HCEC 1CT (cell line): ENCODE data around the gene LGALS9C.
"Not testable (repeated sequence)": the region's sequence is repeated elsewhere in the genome, so short reads cannot be mapped to it uniquely, and the experiment has no call there.

ENCODE experiments used
- DNase-seq: peaks from one replicate; pipeline ENCODE4 v3.0.0-alpha.2; 2017

Gene LGALS9C

DNA sequence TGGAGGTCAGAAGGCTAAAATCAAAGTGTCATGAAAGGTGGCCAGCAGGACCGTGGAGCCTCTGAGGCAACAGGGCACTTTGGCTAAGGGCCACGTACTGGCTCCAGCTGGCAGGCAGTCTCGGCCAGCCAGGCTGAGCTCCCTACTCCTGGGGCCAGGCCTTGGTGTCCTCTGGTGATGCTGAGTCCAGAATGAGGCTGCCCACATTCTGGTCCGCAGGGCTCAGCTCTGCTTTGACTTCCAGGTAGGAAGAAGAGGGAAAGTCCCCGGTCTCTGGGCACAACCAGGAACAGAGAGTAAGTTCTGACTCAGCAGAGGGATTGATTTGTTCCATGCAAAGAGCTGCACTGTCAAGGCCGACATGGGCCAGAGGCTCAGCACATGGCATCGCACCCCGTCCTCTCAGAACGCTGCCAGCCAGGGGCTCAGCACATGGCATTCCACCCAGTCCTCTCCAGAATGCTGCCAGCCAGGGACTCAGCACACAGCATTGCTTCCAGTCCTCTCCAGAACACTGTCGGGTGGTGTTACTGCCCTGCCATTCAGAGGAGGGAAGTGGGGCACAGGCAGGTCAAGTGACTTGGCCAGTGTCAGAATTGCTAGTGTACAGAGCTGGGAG is 2.5 kb downstream of the LGALS9C start:
- DNase-seq = not testable (repeated sequence)

DNA sequence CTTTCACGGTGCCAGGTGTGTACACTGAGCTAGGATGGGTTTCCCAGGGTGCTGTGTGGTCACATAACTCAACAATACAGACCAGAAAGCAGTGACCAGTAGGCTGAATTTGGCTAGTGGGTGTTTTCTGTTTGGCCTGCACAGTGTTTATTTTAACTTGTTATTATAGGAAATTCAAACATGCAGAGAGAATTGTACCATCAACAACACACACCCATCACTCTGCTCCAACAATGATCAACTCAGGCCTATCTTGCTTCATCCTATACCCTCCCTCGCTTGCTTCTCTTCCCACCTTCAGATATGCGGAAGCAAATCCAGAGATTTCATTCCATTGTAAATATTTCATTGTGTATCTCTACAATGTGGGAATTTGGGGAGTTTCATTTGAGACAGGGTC is 5.2 kb downstream of the LGALS9C start:
- DNase-seq = not testable (repeated sequence)

DNA sequence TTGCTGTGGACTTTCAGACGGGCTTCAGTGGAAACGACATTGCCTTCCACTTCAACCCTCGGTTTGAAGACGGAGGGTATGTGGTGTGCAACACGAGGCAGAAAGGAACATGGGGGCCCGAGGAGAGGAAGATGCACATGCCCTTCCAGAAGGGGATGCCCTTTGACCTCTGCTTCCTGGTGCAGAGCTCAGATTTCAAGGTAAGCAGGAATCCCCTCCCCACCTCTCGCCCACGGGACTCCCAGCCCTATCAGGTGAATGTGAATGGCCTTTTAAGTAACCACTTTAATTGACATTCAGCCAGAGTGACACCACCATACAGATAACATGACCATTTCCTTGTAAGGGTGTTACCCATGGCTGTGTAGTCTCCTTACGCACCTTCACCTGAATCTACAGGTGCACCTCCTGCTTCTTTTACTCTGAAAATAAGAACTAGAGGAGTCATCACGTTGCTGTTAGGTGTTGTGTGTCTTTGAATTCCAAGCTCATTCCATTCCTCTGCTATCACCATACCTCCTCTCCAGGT is 9.4 kb downstream of the LGALS9C start:
- not testable (repeated sequence) for DNase-seq

DNA sequence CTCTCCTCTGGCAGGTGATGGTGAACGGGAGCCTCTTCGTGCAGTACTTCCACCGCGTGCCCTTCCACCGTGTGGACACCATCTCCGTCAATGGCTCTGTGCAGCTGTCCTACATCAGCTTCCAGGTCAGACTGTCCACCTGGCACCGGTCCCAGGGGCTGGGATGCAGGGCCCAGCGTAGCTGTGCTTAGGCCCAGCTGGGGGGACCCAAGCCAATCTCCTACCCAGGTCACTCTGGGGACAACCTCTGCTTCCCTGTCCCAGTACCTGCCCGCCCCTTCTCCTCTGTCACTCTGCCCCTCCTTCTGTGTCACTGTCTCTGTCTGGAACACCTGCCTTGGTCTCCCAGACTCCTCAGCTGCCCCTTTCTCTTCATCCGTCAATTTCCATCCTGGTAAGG is 11.0 kb downstream of the LGALS9C start:
- not testable (repeated sequence) for DNase-seq

DNA sequence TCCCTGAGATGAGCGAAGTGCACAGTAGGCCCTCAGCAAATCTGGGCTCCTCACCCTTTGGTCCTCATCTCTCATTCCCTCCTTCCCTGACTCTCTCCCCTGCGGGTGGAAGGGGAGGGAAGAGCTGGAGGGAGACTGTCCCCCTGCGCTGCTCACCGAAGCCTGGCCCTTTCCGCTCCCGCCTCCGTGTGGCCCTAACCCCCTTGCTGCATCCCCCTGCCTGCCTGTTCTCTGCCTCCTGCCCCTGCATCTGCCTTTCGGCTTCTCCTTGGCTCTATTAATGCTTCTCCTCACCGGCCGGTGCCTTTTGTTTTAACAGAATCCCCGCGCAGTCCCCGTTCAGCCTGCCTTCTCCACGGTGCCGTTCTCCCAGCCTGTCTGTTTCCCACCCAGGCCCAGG is 12.0 kb downstream of the LGALS9C start:
- DNase-seq = not testable (repeated sequence)

DNA sequence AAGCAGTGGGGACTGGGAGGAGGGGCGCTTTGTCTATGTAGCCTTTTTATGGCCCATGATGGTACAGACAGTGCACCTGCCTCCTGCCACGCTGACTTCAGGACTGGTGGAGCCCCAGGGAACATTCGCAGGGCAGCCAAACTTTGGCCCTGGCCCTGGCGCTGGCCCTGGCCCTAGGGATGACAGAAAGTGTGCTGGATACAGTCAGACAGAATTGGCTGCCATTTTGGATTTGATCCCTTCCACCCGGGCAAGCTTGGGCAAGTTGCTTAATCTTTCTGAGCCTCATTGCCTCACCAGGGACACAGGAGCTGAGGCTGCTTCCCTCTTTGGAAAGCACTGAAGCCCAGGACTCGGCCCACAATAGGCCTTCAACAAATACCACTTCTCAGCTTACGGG is 13.4 kb downstream of the LGALS9C start:
- not testable (repeated sequence) for DNase-seq

DNA sequence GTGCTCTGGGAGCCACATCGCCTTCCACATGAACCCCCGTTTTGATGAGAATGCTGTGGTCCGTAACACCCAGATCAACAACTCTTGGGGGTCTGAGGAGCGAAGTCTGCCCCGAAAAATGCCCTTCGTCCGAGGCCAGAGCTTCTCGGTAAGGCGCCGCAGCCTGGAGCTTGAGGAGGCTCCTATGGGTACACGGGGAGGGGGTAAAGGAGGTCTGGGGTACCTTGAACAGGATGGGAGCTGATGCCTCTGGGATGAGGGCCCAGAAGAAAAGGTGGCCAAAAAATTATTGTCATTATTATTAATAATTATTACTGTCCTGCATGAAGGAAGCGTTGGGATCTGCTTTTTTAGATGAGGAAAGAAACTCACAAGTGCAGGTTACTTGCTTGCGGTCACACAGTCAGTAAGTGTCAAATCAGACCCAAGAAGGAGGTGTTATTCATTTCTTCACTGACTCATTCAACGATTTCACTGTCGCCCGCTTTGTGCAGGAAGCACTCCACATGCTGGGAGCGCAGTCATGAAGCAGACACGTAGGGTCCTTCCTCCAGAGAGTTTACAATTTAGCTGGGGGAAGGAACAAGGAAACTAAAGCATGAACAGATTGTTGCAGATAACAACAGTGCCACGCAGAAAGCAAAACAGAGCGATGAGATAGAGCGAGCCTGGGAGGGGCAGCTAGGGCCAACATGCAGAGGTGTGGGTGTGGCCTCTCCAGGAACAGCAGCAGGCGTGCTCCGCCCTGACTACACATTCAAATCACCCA is 16.3 kb downstream of the LGALS9C start:
- not testable (repeated sequence) for DNase-seq

DNA sequence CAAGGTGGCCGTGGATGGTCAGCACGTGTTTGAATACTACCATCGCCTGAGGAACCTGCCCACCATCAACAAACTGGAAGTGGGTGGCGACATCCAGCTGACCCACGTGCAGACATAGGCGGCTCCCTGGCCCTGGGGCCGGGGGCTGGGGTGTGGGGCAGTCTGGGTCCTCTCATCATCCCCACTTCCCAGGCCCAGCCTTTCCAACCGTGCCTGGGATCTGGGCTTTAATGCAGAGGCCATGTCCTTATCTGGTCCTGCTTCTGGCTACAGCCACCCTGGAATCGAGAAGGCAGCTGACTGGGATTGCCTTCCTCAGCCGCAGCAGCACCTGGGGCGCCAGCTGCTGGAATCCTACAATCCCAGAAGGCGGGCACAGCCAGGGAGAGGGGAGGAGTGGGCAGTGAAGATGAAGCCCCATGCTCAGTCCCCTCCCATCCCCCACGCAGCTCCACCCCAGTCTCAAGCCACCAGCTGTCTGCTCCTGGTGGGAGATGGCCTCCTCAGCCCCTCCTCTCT is 17.7 kb downstream of the LGALS9C start:
- DNase-seq = not testable (repeated sequence)

DNA sequence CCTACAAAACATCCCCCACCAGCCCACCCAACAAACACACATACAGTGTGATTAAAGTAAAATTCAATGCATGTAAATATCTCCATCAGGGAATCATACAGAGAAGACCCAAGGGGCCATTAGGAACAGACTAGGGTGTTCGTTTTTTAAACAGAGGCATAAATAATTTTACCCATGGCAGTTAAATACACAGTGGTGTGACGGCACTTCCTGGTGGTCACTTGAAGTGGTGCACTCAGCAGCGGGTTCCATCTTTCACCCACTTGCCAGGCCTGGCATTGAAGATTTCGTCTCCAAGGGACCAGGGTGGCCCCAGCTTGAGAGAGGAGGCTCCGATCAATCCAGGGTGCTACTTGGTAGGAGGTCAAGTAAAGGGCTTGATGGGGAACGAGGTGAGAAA is 20.5 kb downstream of the LGALS9C start:
- DNase-seq = not testable (repeated sequence)

DNA sequence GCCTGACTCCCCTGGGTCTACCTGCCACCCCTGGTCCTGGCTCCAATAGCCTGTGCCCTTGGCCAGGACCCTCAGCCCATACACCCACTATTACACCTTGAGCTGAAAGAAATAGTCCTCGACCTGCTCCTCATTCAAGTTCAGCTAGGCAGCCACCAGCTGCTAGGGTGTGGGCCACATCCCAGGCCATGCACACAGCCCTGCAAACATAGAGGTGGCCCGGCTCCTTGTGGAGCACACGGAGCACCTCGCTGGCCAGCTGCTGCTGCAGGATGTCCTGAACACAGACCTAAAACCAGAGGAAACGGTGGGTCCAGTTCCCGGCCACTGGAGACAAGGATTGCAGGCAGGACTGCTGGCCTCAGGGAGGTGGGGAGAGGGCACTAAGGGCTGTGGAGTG is 22.5 kb downstream of the LGALS9C start:
- not testable (repeated sequence) for DNase-seq

DNA sequence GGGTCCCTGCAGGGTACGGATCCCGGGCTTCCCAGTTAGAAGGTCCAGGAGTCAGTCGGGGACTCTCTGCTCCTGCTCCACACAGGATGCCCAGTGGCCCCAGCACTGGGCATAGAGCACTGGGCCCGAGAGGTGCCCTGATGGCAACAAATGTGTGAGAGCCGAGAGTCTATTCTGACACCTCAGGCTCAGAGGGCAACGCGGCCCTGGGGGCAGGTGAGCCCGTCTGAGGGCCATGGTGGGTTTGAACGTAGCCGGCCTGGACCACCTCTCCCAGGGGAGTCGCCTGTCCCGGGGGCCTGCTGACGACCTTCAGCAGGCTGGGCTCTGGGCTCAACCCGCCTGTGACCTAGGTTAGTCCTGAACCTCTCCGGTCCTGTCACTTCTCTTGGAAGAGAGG is 23.2 kb downstream of the LGALS9C start:
- DNase-seq = not testable (repeated sequence)

DNA sequence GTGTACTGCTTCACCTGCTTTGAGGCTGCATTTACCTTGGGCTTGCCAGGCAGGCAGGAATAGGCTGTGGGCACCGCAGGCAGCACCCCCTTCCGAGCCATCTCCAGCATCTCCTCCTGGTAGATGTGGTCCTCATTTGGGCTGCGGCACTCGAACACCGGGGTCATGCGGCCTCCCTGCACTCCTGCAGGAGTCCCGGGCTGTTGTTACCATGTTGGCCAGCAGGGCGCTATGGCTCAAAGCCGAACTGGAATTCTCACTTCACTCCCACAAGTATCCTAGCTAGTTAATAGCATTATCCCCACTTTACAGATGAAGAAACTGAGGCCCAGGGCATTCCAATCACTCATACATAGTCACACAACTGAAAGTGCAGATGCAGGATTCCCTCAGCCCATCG is 23.7 kb downstream of the LGALS9C start:
- DNase-seq = not testable (repeated sequence)

DNA sequence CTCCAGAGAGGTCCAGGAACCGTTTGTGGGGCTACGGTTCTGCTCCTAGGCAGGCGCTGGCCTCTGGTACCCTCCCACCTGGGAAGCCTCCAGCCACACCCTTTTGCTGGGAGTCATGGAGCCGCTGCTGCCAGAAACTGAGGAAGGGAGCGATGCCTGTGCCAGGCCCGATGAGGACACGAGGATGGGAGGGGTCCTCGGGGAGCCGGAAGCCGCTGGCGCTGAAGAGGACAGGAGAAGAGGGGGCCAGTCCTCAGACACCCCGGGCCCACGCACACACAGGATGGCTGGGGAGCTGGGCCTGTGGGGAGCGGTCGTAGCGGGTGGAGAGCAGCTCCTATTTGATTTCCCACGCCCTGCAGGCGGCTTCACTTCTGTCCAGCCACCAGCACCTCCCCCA is 24.2 kb downstream of the LGALS9C start:
- DNase-seq = not testable (repeated sequence)

DNA sequence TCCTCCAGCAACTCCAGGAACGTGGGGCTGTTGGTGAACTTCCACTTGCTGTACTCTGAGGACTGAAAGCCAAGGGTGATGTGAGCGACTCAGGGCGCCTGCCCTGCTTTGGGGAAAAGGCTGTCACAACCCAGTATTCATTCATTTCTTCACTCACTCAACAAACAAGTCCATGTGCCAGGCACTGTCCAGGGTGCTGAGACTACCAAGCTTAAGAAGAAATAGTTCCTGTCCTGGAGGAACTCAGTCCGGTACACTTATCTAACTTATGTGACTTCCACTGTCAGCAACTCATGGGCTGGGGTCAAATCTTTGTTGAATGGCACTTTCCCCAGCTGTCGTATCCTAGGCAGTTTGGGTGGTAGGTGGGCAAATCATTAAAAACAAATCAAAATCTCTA is 26.6 kb downstream of the LGALS9C start:
- not testable (repeated sequence) for DNase-seq

DNA sequence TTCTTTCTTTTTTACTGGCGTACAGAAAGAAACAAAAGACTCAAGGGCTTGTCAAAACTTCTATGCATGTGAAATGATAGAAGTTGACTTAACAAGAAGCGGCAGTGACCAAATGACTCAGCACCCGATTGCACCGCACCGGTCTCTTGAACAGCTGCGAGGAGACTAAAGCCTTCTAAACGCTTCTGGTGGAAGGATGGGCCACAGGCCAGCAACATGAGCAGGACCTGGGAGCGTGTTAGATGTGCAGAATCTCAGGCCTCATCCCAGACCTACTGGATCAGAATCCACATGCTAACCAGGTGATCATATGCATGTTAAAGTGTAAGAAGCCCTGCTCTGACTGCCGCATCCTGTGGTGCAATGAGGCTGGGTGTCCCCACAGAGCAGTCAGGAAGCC is 31.1 kb downstream of the LGALS9C start:
- not testable (repeated sequence) for DNase-seq

DNA sequence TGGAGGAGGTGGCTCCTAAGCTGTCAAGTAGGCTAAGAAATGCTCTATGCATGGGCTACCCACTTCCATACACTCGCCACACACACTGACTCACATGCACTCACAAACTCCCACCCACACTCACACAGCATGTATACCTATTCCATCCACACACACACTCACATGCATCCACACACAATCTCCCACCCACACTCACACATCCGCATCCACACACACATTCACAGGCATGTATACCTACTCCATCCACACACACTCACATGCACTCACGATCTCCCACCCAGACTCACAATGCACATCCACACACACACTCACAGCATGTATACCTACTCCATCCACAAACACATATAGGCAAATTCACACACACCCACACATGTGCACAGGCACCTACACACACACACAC is 32.1 kb downstream of the LGALS9C start:
- DNase-seq = not testable (repeated sequence)

DNA sequence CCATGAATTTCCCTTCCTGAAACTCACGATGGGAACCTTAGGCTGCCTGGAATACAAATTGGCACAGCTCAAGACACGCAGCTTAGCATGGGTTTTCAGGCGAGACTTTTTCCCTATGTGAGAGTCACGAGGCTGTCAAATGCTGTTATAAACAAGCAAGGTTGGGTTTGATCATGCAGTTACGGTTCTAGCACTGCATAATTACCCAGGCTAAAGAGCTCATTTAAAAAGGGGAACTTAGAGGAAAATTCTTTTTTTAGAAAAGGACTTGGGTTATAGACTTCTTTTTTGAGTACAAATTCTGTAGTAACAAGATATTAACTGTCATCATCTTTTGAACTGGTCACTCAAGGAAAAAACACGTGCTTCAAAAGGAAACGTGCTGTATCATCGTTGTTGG is 44.5 kb downstream of the LGALS9C start:
- not testable (repeated sequence) for DNase-seq

DNA sequence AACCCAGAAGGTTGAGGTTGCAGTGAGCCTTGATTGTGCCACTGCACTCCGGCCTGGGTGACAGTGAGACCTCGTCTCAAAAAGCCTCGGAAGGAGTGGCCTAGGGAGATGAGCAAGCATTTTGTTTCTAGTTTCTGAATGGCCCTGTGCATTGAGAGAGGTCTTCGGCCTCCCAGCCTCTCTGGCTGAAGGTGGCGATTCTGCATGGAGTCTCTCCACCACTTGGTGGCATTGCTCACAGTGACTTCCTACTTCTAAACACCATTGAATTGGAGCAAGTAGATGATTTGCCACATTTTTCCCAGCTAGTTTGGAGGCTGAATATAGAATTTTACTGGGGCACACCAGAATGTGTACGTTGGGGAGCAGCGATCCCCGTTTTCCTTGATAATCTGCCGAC is 48.4 kb downstream of the LGALS9C start:
- DNase-seq = not testable (repeated sequence)

DNA sequence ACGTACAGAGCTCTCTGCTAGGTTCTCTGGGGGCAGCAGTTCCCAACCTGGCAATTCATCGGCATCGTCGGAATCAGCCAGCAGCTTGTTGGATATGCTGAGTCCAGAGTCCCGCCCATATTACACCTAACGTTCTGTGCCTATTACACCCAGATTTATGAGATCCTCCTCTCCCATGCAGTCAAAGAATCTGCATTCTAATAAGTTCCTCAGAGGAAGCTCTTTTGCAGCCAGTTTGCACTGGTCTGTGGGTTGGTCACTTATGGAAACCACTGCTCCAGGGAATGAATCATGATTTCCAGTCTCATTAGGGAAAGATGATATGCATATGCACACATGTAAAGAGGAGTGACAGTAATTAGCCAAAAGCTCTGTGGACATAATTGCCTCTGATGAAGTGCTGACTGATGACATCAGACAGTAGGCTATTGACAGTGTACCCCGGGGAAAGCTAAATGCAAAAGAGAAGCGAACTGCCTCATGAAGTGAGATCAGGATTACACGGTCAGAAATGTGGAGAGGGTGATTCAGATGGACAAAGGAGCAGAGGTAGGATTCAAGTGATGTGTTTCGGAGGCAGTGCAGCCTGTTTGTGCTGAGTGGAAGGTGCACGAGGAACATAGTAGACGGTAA is 49.7 kb downstream of the LGALS9C start:
- not testable (repeated sequence) for DNase-seq

DNA sequence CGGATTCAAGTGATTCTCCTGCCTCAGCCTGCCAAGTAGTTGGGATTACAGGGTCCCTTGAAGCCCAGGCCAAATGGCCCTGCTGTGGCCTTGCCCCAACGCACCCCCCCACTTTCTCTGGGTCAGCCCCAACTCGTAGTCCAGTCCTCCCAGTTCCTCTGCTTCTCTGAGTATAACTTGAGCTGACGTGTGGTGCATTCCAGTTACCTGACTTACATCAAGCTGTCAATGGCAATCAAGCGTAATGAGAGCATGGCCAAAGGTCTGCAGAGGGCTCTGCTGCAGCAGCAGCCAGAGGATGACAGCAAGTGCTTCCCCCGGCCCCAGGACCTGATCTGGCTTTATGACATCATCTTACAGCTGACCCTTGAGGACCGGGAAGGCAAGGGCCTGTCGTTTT is 50.8 kb downstream of the LGALS9C start:
- DNase-seq = not testable (repeated sequence)

DNA sequence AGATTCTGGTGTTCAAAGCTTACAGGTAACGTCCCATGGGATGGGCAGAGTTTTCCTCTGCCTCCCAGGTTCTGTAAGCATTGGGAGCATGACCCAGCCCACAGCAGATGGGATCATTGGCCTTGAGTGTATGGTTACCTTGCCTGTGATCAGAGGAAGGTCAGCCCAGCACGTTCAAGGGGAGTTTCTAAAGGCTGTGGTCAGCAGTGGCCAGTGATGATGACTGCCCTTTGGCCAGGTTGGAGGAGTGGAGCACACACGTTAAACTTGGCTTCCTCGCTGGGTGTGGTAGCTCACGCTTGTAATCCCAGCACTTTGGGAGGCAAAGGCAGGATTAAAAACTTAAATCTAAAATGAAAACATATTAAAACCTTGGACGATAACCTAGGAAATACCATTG is 51.8 kb downstream of the LGALS9C start:
- DNase-seq = not testable (repeated sequence)

DNA sequence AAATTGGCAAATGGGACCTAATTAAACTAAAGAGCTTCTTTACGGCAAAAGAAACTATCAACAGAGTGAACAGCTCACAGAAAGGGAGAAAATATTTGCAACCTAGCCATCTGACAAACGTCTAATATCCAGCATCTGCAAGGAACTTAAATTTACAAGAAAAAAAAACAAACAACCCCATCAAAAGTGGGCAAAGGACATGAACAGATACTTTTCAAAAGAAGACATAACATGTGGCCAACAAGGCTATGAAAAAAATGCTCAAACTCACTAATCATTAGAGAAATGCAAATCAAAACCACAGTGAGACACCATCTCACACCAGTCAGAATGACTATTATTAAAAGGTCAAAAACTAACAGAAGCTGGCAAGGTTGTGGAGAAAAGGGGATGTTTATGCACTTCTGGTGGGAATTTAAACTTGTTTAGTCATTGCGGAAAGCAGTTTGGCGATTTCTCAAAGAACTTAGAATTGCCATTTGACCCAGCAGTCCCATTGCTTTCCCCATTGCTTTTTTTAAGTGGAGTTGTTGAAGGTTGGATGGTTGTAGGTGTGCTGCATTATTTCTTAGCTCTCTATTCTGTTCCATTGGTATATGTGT is 52.4 kb downstream of the LGALS9C start:
- not testable (repeated sequence) for DNase-seq

DNA sequence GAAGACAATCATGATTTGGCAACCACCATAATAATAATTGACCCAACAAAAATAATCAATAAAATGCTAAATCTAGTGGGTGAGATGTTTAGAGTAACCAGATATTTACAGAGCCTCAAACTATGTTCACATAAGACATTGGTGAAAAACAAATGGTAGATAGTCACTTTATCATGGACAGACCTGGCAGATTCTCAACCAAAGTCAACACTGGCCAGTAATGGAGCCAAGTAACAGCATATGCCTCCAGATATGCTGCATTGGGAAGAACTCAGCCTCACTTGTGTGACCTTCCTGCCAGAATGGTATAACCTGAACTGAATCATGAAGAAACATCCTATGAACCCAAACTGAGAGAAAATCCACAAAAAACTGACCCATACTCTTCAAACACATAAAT is 53.8 kb downstream of the LGALS9C start:
- not testable (repeated sequence) for DNase-seq
